G401 (cell line): ENCODE measurements around the gene RPL21. TPM values are rescaled to one million over a fixed set of nuclear protein-coding genes. Genes with fewer than 3 reads are reported as not detected.

ENCODE experiments used
- total RNA-seq: library from RNA; depleted of rRNA; stranded (reverse); fragments of >200 nt; shearing (Covaris generic); gene quantifications from 2 replicates; pipeline ENCODE4 v1.2.3, GENCODE V29; 2014; rRNA removed

RPL21 gene
- total RNA-seq, 1 experiment from 2014 or later: 1,415 TPM

Other genes with a start within 250 kb of the RPL21 start
- 7.0 and 13.6 TPM in 2 replicates for gene USP12, start 79.7 kb upstream of the RPL21 start, total RNA-seq
- gene RASL11A, start 19.3 kb downstream of the RPL21 start, total RNA-seq: 2.4 and 5.8 TPM in 2 replicates
- gene GTF3A, start 173.1 kb downstream of the RPL21 start, total RNA-seq: 189 and 243 TPM in 2 replicates
- 35.3 and 71.5 TPM in 2 replicates for gene MTIF3, start 199.0 kb downstream of the RPL21 start, total RNA-seq